Astrocyte (in vitro differentiated cells and primary cell): ENCODE measurements around the gene BPIFA3. TPM values are rescaled to one million over a fixed set of nuclear protein-coding genes. Genes with fewer than 3 reads are reported as not detected.

ENCODE experiments used
- DNase-seq: peaks from one replicate; pipeline ENCODE4 v3.0.0-alpha.2; 2010; ENCODE audit warnings: low read depth
- FAIRE-seq: peaks from 2 replicates; lab custom pipeline; 2011; peaks lifted over from hg19 to GRCh38; lab: Jason Lieb, UNC
- H2AFZ ChIP-seq: 2 replicates; pipeline ENCODE4 v1.6.0; 2012; ENCODE audit warnings: low read depth, low read length, inconsistent platforms
- H3K27ac ChIP-seq: 2 replicates; pipeline ENCODE4 v1.5.1; 2011; ENCODE audit warnings: low read depth, low read length, inconsistent platforms
- H3K27me3 ChIP-seq: 2 replicates; pipeline ENCODE4 v1.6.0; 2011; ENCODE audit warnings: low read length, inconsistent platforms; ENCODE audit not compliant: insufficient read depth
- H3K36me3 ChIP-seq: 2 replicates; pipeline ENCODE4 v1.5.1; 2011; ENCODE audit warnings: low read length, inconsistent platforms; ENCODE audit not compliant: insufficient read depth
- H3K4me1 ChIP-seq: 2 replicates; pipeline ENCODE4 v1.5.1; 2011; ENCODE audit warnings: low read length, inconsistent platforms; ENCODE audit not compliant: insufficient read depth
- H3K4me2 ChIP-seq: 2 replicates; pipeline ENCODE4 v1.6.0; 2012; ENCODE audit warnings: low read length, inconsistent platforms
- H3K4me3 ChIP-seq: 2 replicates; pipeline ENCODE4 v1.5.1; 2011; ENCODE audit warnings: low read depth, mild to moderate bottlenecking, low read length, inconsistent platforms; ENCODE audit not compliant: insufficient read depth
- H3K79me2 ChIP-seq: 2 replicates; pipeline ENCODE4 v1.6.0; 2012; ENCODE audit warnings: mild to moderate bottlenecking, low read length, inconsistent platforms; ENCODE audit not compliant: insufficient read depth
- H3K9ac ChIP-seq: 2 replicates; pipeline ENCODE4 v1.6.0; 2012; ENCODE audit warnings: mild to moderate bottlenecking, low read length, inconsistent platforms
- H3K9me3 ChIP-seq: 2 replicates; pipeline ENCODE4 v1.5.1; 2012; ENCODE audit warnings: low read depth, mild to moderate bottlenecking, low read length, inconsistent platforms; ENCODE audit not compliant: insufficient read depth
- H4K20me1 ChIP-seq: 2 replicates; pipeline ENCODE4 v1.6.0; 2012; ENCODE audit warnings: low read length, inconsistent platforms; ENCODE audit not compliant: insufficient read depth
- H3K27ac Mint-ChIP-seq: one replicate; pipeline ENCODE4 v1.8.0; 2021; ENCODE audit warnings: mild to moderate bottlenecking, mixed read lengths; ENCODE audit not compliant: unreplicated experiment
- H3K27me3 Mint-ChIP-seq: one replicate; pipeline ENCODE4 v1.8.0; 2021; ENCODE audit warnings: low read depth, mixed read lengths; ENCODE audit not compliant: unreplicated experiment
- H3K36me3 Mint-ChIP-seq: one replicate; pipeline ENCODE4 v1.8.0; 2021; ENCODE audit warnings: low read depth, mixed read lengths; ENCODE audit not compliant: unreplicated experiment
- H3K4me1 Mint-ChIP-seq: one replicate; pipeline ENCODE4 v1.8.0; 2021; ENCODE audit warnings: low read depth, mixed read lengths; ENCODE audit not compliant: unreplicated experiment
- H3K4me3 Mint-ChIP-seq: one replicate; pipeline ENCODE4 v1.8.0; 2021; ENCODE audit warnings: mild to moderate bottlenecking, moderate library complexity, mixed read lengths; ENCODE audit not compliant: unreplicated experiment
- H3K9me3 Mint-ChIP-seq: one replicate; pipeline ENCODE4 v1.8.0; 2021; ENCODE audit warnings: mild to moderate bottlenecking, mixed read lengths; ENCODE audit not compliant: unreplicated experiment
- CTCF ChIP-seq: IDR thresholded peaks from 2 replicates; pipeline ENCODE4 v1.5.1; 2011; ENCODE audit warnings: low read depth, mild to moderate bottlenecking, inconsistent platforms, low read length, moderate library complexity; ENCODE audit not compliant: insufficient read depth
- EZH2 ChIP-seq: IDR thresholded peaks from 2 replicates; pipeline ENCODE4 v1.6.1; 2012; ENCODE audit warnings: mild to moderate bottlenecking, low read length, inconsistent platforms; ENCODE audit not compliant: insufficient read depth
- total RNA-seq: library from RNA; stranded (reverse); gene quantifications from 2 replicates; pipeline ENCODE4 v1.2.1, GENCODE V29; 2021

The BPIFA3 gene
- total RNA-seq, 1 donor from 2014 or later: not detected

GRCh38 chr20:33210371-33210770 is 6.8 kb upstream of the BPIFA3 start:
- no peaks in the 10 kb centered on the region for H3K9me3 Mint-ChIP-seq
- H3K27me3 Mint-ChIP-seq: peaks cover 72% of the 10 kb centered on the region
- no peak for TF ChIP-seq CTCF
- TF ChIP-seq EZH2: no peak
- no peak overlapping the region for H3K27ac Mint-ChIP-seq
- H3K4me1 Mint-ChIP-seq: no peaks in the 10 kb centered on the region
- H4K20me1 ChIP-seq: no peaks in the 10 kb centered on the region
- H3K9ac ChIP-seq: no peak overlapping the region
- H3K9me3 ChIP-seq: no peaks in the 10 kb centered on the region
- no peaks in the 10 kb centered on the region for H3K79me2 ChIP-seq
- no peaks in the 10 kb centered on the region for H3K4me1 ChIP-seq
- FAIRE-seq: no peak
- no peaks in the 10 kb centered on the region for H3K36me3 Mint-ChIP-seq
- no peak overlapping the region for H3K4me2 ChIP-seq
- H3K27ac ChIP-seq: no peak overlapping the region
- no peak overlapping the region for H3K4me3 Mint-ChIP-seq
- DNase-seq: no peak
- H3K27me3 ChIP-seq: no peaks in the 10 kb centered on the region
- no peak overlapping the region for H2AFZ ChIP-seq
- no peak overlapping the region for H3K4me3 ChIP-seq
- H3K36me3 ChIP-seq: no peaks in the 10 kb centered on the region

DNA sequence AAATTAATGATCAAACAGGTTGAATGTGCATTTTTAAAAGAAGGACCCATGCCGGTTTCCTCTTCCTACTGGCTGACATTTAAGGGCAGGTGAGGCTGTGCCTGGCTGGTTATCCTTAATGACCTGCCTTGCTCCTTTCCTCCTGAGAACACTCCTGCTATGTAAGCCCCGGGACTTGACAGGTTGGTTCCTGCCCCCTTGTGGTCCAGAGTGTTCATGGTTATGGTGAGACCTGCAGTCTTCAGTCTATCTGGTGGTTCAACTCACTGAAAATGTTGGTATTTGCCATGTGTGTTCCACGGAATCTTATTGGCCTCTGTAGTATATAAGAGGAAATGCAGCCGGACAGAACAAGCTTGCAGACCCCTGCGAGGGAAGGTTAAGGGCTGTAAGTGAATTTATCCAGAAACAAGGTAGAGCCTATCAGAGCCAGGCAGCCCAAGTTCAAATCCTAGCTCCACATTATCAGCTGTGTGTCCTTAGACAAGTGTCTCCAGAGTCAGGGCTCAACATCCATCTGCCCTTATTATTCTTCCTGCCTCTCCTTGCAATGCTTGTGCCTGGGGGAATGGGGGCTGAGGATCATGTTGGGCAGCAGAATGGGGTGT is 5.2 kb upstream of the BPIFA3 start:
- Histone ChIP-seq H3K4me2 (no peak overlapping the region), H3K4me1 (no peaks in the 10 kb centered on the region), H3K79me2 (no peaks in the 10 kb centered on the region), H3K36me3 (no peaks in the 10 kb centered on the region), H3K4me3 (no peak overlapping the region), H3K9ac (no peak overlapping the region), H3K27me3 (no peaks in the 10 kb centered on the region), H3K9me3 (no peaks in the 10 kb centered on the region), H4K20me1 (no peaks in the 10 kb centered on the region), H3K27ac (no peak overlapping the region), H2AFZ (no peak overlapping the region)
- H3K36me3 Mint-ChIP-seq: no peaks in the 10 kb centered on the region
- H3K27ac Mint-ChIP-seq: no peak overlapping the region
- no peak overlapping the region for H3K4me3 Mint-ChIP-seq
- DNase-seq (peak; percentile 5), FAIRE-seq (no peak)
- TF ChIP-seq CTCF (peak; percentile 22), EZH2 (no peak)
- peaks cover 76% of the 10 kb centered on the region for H3K27me3 Mint-ChIP-seq
- H3K4me1 Mint-ChIP-seq: no peaks in the 10 kb centered on the region
- no peaks in the 10 kb centered on the region for H3K9me3 Mint-ChIP-seq

DNA sequence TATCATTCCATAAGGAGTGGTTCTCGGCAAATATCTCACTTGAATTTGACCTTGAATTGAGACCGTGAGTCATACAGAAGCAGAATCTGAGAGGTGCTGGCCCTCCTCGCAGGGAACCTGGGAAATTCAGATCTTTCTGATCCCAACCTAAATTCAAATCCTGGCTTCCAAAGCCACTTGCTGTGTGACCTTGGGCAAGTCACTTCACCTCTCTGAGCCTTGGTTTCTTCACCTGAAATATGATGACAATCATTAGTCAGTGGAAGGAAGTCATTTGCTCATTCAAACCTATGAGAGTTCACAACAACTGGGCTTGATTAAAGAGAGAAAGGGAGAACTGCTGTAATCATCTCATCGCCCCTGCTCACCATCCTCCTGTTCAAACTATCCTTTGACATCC is 7.2 kb downstream of the BPIFA3 start:
- Histone ChIP-seq H4K20me1 (no peaks in the 10 kb centered on the region), H2AFZ (no peak overlapping the region), H3K27ac (no peak overlapping the region), H3K4me2 (no peak overlapping the region), H3K9me3 (no peaks in the 10 kb centered on the region), H3K9ac (no peak overlapping the region), H3K36me3 (no peaks in the 10 kb centered on the region), H3K27me3 (no peaks in the 10 kb centered on the region), H3K4me3 (no peak overlapping the region), H3K79me2 (no peaks in the 10 kb centered on the region), H3K4me1 (no peaks in the 10 kb centered on the region)
- Mint-ChIP-seq H3K4me3 (no peak overlapping the region), H3K27me3 (peaks cover 52% of the 10 kb centered on the region), H3K9me3 (no peaks in the 10 kb centered on the region), H3K36me3 (no peaks in the 10 kb centered on the region), H3K4me1 (no peaks in the 10 kb centered on the region), H3K27ac (no peak overlapping the region)
- no peak for DNase-seq
- TF ChIP-seq EZH2 (no peak), CTCF (no peak)
- FAIRE-seq: no peak
